Astrocyte (in vitro differentiated cells and primary cell): ENCODE measurements around the gene ZNF79.

ENCODE experiments used
- EZH2 ChIP-seq: IDR thresholded peaks from 2 replicates; pipeline ENCODE4 v1.6.1; 2012; ENCODE audit warnings: mild to moderate bottlenecking, low read length, inconsistent platforms; ENCODE audit not compliant: insufficient read depth
- TF ChIP-seq, protein P1 (sequence below): IDR thresholded peaks from 2 replicates; pipeline ENCODE4 v1.5.1; 2011; ENCODE audit warnings: low read depth, mild to moderate bottlenecking, inconsistent platforms, low read length, moderate library complexity; ENCODE audit not compliant: insufficient read depth

DNA sequence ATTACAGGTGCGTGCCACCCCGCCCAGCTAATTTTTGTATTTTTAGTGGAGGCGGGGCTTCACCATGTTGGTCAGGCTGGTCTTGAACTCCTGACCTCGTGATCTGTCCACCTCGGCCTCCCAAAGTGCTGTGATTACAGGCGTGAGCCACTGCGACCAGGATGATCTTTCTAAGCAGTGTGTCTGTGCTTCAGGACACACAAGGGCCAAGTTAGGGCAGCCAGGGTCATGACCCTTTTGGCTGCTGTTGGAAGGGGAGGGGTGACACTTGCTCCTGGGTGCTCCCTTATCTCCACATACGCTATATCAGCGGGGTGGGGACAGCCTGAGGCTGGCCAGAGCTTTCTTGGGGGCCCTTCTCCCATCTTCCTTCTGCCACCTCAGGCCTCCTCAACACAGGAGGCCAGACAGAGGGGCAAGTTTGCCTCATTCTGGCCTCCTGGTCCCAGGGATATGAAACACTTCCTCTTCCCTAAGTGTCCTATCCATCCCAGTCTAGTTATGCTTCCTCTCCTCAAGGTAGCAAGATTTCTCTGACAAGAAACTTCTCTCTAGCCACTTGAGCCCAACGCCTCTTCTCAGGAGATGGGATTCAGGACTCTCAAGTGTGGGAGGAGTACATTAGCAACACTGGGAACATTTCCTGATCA, 1.9 kb upstream of the ZNF79 start:
- TF ChIP-seq, protein P1, sequence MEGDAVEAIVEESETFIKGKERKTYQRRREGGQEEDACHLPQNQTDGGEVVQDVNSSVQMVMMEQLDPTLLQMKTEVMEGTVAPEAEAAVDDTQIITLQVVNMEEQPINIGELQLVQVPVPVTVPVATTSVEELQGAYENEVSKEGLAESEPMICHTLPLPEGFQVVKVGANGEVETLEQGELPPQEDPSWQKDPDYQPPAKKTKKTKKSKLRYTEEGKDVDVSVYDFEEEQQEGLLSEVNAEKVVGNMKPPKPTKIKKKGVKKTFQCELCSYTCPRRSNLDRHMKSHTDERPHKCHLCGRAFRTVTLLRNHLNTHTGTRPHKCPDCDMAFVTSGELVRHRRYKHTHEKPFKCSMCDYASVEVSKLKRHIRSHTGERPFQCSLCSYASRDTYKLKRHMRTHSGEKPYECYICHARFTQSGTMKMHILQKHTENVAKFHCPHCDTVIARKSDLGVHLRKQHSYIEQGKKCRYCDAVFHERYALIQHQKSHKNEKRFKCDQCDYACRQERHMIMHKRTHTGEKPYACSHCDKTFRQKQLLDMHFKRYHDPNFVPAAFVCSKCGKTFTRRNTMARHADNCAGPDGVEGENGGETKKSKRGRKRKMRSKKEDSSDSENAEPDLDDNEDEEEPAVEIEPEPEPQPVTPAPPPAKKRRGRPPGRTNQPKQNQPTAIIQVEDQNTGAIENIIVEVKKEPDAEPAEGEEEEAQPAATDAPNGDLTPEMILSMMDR = no peak
- no peak for TF ChIP-seq EZH2
